Stimulated activated naive CD8-positive, alpha-beta T cell treated with anti-CD3 and anti-CD28 coated beads, Interleukin-15, Interleukin-2, amounts not matched to agents 100 U/mL and 50 U/mL, for 24 hours (primary cell): ENCODE data around the gene COX4I2.
A peak's percentile ranks its signal among the peaks of the same experiment; 100 is the strongest.
"Not testable (repeated sequence)": the region's sequence is repeated elsewhere in the genome, so short reads cannot be mapped to it uniquely, and the experiment has no call there.

Experiments
- ATAC-seq: fragments of 150-1000 bp; cut with Tn5 transposase; one replicate; pipeline ENCODE4 v1.10.0; 2021
- DNase-seq: peaks from one replicate; pipeline ENCODE4 v3.0.0; 2021

The COX4I2 gene

GRCh38 chr20:31654534-31654933 lies 16.8 kb downstream of the COX4I2 start:
- ATAC-seq (no peak), DNase-seq (no peak)

GRCh38 chr20:31661625-31662371 lies 24.1 kb downstream of the COX4I2 start:
- ATAC-seq: peak; percentile 82
- DNase-seq: peak; percentile 86

- ATAC-seq (no peak), DNase-seq (no peak)
Measured at GRCh38 chr20:31662372-31662854, 24.7 kb downstream of the COX4I2 start.

GRCh38 chr20:31663524-31663837 lies 25.8 kb downstream of the COX4I2 start:
- DNase-seq: no peak
- ATAC-seq: no peak

- ATAC-seq (no peak), DNase-seq (no peak)
Measured at GRCh38 chr20:31663838-31664695, 26.4 kb downstream of the COX4I2 start.

GRCh38 chr20:31664696-31665354 lies 27.1 kb downstream of the COX4I2 start:
- DNase-seq: no peak
- no peak for ATAC-seq

GRCh38 chr20:31665753-31666152 lies 28.0 kb downstream of the COX4I2 start:
- ATAC-seq (no peak), DNase-seq (no peak)

- DNase-seq (no peak), ATAC-seq (peak; percentile 16)
Measured at GRCh38 chr20:31666258-31667042, 28.7 kb downstream of the COX4I2 start.

GRCh38 chr20:31667315-31668285 lies 29.9 kb downstream of the COX4I2 start:
- no peak for ATAC-seq
- no peak for DNase-seq

GRCh38 chr20:31668944-31669343 lies 31.2 kb downstream of the COX4I2 start:
- not testable (repeated sequence) for DNase-seq, ATAC-seq

GRCh38 chr20:31669876-31670275 lies 32.2 kb downstream of the COX4I2 start:
- ATAC-seq (no peak), DNase-seq (no peak)

GRCh38 chr20:31670371-31671228 lies 32.9 kb downstream of the COX4I2 start:
- ATAC-seq (no peak), DNase-seq (no peak)

GRCh38 chr20:31671324-31671723 lies 33.6 kb downstream of the COX4I2 start:
- ATAC-seq (no peak), DNase-seq (no peak)

GRCh38 chr20:31673435-31673834 lies 35.7 kb downstream of the COX4I2 start:
- ATAC-seq: no peak
- DNase-seq: no peak

- ATAC-seq: no peak
- no peak for DNase-seq
Measured at GRCh38 chr20:31673943-31674463, 36.3 kb downstream of the COX4I2 start.

GRCh38 chr20:31674895-31675827 lies 37.4 kb downstream of the COX4I2 start:
- ATAC-seq (peak; percentile 61), DNase-seq (peak; percentile 66)

- ATAC-seq (peak; percentile 73), DNase-seq (peak; percentile 69)
Measured at GRCh38 chr20:31675828-31676608, 38.3 kb downstream of the COX4I2 start.

- DNase-seq: no peak
Measured at GRCh38 chr20:31676609-31676989, 38.9 kb downstream of the COX4I2 start.

More at GRCh38 chr20:31676609-31676989, 38.9 kb downstream of the COX4I2 start:
- ATAC-seq: no peak
